Measurements from ENCODE around the gene CPD. TPM values are rescaled to one million over a fixed set of nuclear protein-coding genes. Genes with fewer than 3 reads are reported as not detected.

CPD gene
- total and polyA plus RNA-seq, 9 of the 15 experiments (the other 6 are each of a cell fraction or from before 2014, with no cell fraction given): 4.5 to 24.4 (median 20.4) TPM

GRCh38 chr17:30477083-30477773 is 98.5 kb downstream of the CPD start, which contains the start of gene GOSR1 (continued):
- TF ChIP-seq HMBOX1 (IDR thresholded peaks at IDR 0.05) (no peak), TAF7 (tag; IDR thresholded peaks at IDR 0.05) (peak; percentile 99), RAD51 (IDR thresholded peaks at IDR 0.05; ENCODE audit: borderline replicate concordance, low read depth) (no peak), VEZF1 (CRISPR knock-in tag; IDR thresholded peaks at IDR 0.05) (0 out of 2 replicates have a peak, but pooled peaks have one; percentile 6), PHB (CRISPR knock-in tag; IDR thresholded peaks at IDR 0.05) (no peak), SMAD3 (CRISPR knock-in tag; conservative IDR thresholded peaks at IDR 0.05) (no peak), ZBTB17 (CRISPR knock-in tag; IDR thresholded peaks at IDR 0.05) (no peak), POU5F1 (IDR thresholded peaks at IDR 0.05; ENCODE audit: borderline replicate concordance, low read depth, low read length, partially characterized antibody) (peak; percentile 37), MTA2 (IDR thresholded peaks at IDR 0.05; ENCODE audit: low read depth) (peak; percentile 33; the same call in 1 of the 2 replicates), ETV1 (tag; conservative IDR thresholded peaks at IDR 0.05; ENCODE audit: low read depth) (peak; percentile 77), MYC (IDR thresholded peaks at IDR 0.05; ENCODE audit: low read depth, low read length) (peak; percentile 73; the same call in 1 of the 2 replicates), MYC (CRISPR knock-in tag; IDR thresholded peaks at IDR 0.05; ENCODE audit: borderline replicate concordance, low read depth) (no peak), ZNF24 (IDR thresholded peaks at IDR 0.05) (0 out of 2 replicates have a peak, but pooled peaks have one; percentile 12), XRCC5 (IDR thresholded peaks at IDR 0.05; ENCODE audit: low read depth, low read length) (0 out of 2 replicates have a peak, but pooled peaks have one; percentile 47), KAT2B (IDR thresholded peaks at IDR 0.05; ENCODE audit: low read depth, low read length) (no peak), RBM22 (IDR thresholded peaks at IDR 0.05; ENCODE audit: low read depth, low read length, poor library complexity, severe bottlenecking) (no peak), MTA3 (IDR thresholded peaks at IDR 0.05; ENCODE audit: borderline replicate concordance) (peak; percentile 38; the same call in 1 of the 2 replicates), ZFP36 (IDR thresholded peaks at IDR 0.05; ENCODE audit: low read depth, low read length, partially characterized antibody) (peak; percentile 13), CREM (IDR thresholded peaks at IDR 0.05; ENCODE audit: low read depth) (peak; percentile 96), ZNF121 (CRISPR knock-in tag; conservative IDR thresholded peaks at IDR 0.05) (no peak), ZNF232 (CRISPR knock-in tag; IDR thresholded peaks at IDR 0.05) (0 out of 2 replicates have a peak, but pooled peaks have one; percentile 31), CLOCK (CRISPR knock-in tag; IDR thresholded peaks at IDR 0.05; ENCODE audit: borderline replicate concordance) (no peak), NFATC3 (IDR thresholded peaks at IDR 0.05) (no peak), MXD1 (CRISPR knock-in tag; IDR thresholded peaks at IDR 0.05; ENCODE audit: borderline replicate concordance, poor library complexity, severe bottlenecking) (no peak)
